DMS53 treated with DMSO at 0.1 percent for 48 hours (cell line): ENCODE measurements around the gene ATRIP.

Experiments used
- DNase-seq: peaks from one replicate; lab custom pipeline; 2025; ENCODE audit not compliant: unreplicated experiment; lab: John Stamatoyannopoulos, UW

Gene ATRIP

GRCh38 chr3:48423241-48423882, 23.2 kb upstream of the ATRIP start:
- DNase-seq = no peak

- DNase-seq = no peak
Measured at GRCh38 chr3:48423883-48424695, 22.4 kb upstream of the ATRIP start.

GRCh38 chr3:48425281-48425812, 21.2 kb upstream of the ATRIP start:
- DNase-seq = no peak

GRCh38 chr3:48426401-48426909, 20.1 kb upstream of the ATRIP start:
- DNase-seq = no peak

- DNase-seq = no peak
Measured at GRCh38 chr3:48426944-48427629, 19.4 kb upstream of the ATRIP start.

GRCh38 chr3:48427630-48427962, 18.9 kb upstream of the ATRIP start:
- no peak for DNase-seq

- DNase-seq = no peak
Measured at GRCh38 chr3:48428088-48428571, 18.4 kb upstream of the ATRIP start.

- DNase-seq = peak; percentile 7
Measured at GRCh38 chr3:48428572-48429316, 17.8 kb upstream of the ATRIP start.

- peak; percentile 3 for DNase-seq
Measured at GRCh38 chr3:48429317-48429959, 17.1 kb upstream of the ATRIP start.

GRCh38 chr3:48429960-48430707, 16.4 kb upstream of the ATRIP start, which contains the start of gene PLXNB1:
Gene PLXNB1 (minus strand): TSS chr3:48430086. CDS start chr3:48424611, 5,475 bp downstream.
- DNase-seq = peak; percentile 5

- no peak for DNase-seq
Measured at GRCh38 chr3:48430708-48431101, 15.8 kb upstream of the ATRIP start.

- DNase-seq = no peak
Measured at GRCh38 chr3:48431224-48432029, 15.1 kb upstream of the ATRIP start.

GRCh38 chr3:48432411-48433371, 13.8 kb upstream of the ATRIP start:
- DNase-seq = no peak

GRCh38 chr3:48433472-48434118, 12.9 kb upstream of the ATRIP start:
- no peak for DNase-seq

GRCh38 chr3:48434591-48435222, 11.8 kb upstream of the ATRIP start:
- DNase-seq = no peak

GRCh38 chr3:48435223-48435595, 11.3 kb upstream of the ATRIP start:
- no peak for DNase-seq
